NB4 (cell line): ENCODE measurements around the gene ZNF175.
A peak's percentile ranks its signal among the peaks of the same experiment; 100 is the strongest.

Source experiments
- DNase-seq: peaks from one replicate; pipeline ENCODE4 v3.0.0; 2010; ENCODE audit warnings: low read depth
- H3K4me3 ChIP-seq: one replicate; pipeline ENCODE4 v1.5.1; 2011; ENCODE audit warnings: mild to moderate bottlenecking, low read depth, low read length, moderate library complexity
- MYC ChIP-seq: IDR thresholded peaks from 2 replicates; pipeline ENCODE4 v1.6.1; 2011; ENCODE audit warnings: low read depth, low read length
- POLR2A ChIP-seq: IDR thresholded peaks from 2 replicates; pipeline ENCODE4 v1.6.1; 2011; ENCODE audit warnings: mild to moderate bottlenecking; ENCODE audit not compliant: insufficient read length; ENCODE audit errors: extremely low read depth
- TF ChIP-seq, protein P1 (sequence below): IDR thresholded peaks from 2 replicates; pipeline ENCODE4 v1.6.1; 2011; ENCODE audit warnings: low read depth, low read length
- TF ChIP-seq, protein P2 (sequence below): IDR thresholded peaks from one replicate; pipeline ENCODE4 v1.5.1; 2012; ENCODE audit warnings: low read depth, low read length

Gene ZNF175

DNA sequence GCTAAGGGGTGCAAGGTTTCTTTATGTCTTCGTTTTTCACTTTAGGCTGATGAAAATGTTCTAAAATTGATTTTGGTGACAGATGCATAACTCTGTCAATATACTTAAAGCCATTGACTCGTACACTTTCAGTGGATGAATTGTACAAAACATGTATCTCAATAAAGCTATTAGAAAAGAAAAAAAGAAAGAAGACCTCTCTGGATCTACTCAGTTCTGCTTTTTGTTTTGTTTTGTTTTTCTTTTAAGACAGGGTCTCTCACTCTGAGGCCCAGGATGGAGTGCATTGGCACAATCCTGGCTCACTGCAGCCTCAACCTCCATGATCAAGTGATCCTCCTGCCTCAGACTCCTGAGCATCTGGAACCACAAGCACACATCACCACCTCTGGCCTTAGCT is 55.6 kb downstream of the ZNF175 start:
- no peak for DNase-seq
- TF ChIP-seq POLR2A (no peak), MYC (no peak)
- TF ChIP-seq, protein P1, sequence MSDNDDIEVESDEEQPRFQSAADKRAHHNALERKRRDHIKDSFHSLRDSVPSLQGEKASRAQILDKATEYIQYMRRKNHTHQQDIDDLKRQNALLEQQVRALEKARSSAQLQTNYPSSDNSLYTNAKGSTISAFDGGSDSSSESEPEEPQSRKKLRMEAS: no peak
- TF ChIP-seq, protein P2, sequence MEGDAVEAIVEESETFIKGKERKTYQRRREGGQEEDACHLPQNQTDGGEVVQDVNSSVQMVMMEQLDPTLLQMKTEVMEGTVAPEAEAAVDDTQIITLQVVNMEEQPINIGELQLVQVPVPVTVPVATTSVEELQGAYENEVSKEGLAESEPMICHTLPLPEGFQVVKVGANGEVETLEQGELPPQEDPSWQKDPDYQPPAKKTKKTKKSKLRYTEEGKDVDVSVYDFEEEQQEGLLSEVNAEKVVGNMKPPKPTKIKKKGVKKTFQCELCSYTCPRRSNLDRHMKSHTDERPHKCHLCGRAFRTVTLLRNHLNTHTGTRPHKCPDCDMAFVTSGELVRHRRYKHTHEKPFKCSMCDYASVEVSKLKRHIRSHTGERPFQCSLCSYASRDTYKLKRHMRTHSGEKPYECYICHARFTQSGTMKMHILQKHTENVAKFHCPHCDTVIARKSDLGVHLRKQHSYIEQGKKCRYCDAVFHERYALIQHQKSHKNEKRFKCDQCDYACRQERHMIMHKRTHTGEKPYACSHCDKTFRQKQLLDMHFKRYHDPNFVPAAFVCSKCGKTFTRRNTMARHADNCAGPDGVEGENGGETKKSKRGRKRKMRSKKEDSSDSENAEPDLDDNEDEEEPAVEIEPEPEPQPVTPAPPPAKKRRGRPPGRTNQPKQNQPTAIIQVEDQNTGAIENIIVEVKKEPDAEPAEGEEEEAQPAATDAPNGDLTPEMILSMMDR: no peak
- H3K4me3 ChIP-seq: peak overlapping the region; percentile 50

DNA sequence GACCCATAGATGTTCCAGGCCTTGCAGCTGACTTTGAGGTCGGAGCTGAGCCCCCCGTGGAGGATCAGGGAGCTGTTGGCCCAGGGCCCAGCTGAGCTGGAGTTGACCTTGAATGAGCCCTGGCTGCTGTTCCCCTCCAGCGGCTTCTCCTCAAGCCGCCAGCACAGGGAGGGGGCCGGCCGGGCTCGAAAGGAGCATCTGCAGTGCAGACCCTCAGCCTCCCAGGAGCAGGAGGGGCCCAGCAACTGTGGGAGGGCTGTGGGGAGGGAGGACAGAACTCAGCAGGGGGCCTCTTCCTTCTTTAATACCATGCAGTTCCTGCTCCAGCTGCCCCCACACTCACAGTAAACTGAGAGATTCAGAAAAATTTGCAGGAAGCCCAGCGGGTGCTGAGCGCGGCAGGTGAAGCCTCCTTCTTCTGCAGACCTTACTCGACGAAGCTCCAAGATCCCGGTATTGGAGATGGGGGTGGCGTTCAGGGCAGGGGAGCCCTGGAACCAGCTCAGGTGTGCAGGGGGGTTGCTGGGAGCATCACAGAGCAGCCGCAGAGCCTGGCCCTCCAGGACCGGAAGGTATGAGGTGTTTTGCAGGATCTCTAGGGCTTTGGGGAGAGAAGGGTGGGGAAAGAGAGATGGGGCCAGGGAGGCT is 56.5 kb downstream of the ZNF175 start:
- peak; percentile 86 for DNase-seq
- TF ChIP-seq, protein P1: no peak
- TF ChIP-seq, protein P2: no peak
- no peak for TF ChIP-seq MYC
- no peak for TF ChIP-seq POLR2A
- peak overlapping the region; percentile 50 for H3K4me3 ChIP-seq

DNA sequence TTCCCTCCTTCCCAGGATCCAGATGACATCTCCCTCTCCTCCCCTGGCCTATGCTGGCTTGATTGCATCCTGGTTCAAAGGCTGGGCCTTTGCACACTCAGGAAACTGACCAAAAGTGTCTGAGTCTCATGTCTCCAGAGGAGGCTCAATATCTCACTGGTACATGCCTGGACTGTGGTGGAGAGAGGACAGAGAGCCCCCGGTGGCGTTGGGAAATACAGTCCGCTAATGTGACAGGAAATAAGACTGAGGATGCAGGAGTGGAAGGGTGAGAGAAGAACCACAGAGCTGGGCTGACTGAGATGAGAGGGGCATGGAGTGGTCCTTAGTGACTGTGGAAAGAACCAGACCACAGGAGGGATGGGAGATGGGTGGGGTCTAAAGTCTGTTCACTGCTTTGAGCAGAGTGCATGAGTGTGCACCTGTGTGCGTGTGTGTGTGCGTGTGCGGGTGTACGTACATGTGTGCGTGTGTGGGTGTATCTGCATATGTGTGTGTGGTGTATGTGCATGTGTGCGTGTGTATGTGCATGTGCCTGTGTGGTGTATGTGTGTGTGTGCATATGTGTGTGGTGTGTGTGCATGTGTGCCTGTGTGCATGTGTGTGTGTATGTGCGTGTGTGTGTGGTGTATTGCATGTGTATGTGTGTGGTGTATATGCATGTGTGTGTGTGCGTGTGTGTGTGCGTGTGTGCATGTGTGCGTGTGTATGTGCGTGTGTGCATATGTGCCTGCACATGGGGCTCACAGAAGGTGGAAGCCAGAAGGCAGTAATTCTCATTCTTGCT is 57.3 kb downstream of the ZNF175 start:
- DNase-seq: peak; percentile 75
- H3K4me3 ChIP-seq: peak overlapping the region; percentile 50
- TF ChIP-seq, protein P2: peak; percentile 8
- TF ChIP-seq MYC: no peak

DNA sequence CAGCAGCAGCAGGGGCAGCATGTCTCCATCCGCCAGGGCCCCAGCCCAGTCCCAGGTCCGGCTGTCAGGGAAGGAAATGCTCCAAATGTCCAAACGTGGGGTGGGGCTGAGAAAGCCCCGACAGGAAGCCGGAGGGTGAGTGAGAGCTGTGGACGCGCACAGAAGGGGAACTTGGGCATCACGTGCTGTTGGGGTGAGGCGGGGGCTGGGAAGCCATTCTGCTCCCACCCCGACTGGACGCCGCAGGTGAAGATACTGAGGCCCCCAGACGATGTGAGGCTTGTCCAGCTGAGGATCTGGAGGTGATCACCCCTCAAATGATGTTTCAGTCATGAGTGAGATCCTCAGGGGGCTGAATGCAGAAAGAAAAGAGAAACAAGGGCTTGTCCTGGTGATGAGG is 59.2 kb downstream of the ZNF175 start, which contains the start of gene SIGLEC5:
Gene SIGLEC5, minus strand, starts transcription at position 87 of the 400 bp plus-strand sequence. Its CDS starts 66 bp downstream, at position 21.
- peak; percentile 52 for DNase-seq
- peak within 1 kb of the TSS; percentile 50 for H3K4me3 ChIP-seq

DNA sequence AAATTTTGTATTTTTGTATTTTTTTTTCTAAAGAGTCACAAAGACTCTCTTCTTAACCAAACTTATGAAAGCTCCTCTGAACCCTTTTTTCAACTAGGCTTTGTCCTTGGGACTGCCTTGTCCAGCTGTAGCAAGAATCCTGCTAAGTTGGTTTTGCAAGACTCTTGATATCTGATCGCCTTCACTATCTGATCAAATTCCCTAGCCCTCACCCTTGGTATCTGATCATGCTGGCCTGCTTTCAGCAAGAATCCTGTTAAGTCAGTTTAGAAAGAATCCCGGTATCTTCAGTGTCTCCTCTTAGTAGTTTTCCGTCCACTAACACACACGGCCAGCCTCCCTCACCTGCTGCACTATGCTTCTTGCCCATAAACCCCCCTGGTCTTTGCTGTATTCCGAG is 61.0 kb downstream of the ZNF175 start:
- H3K4me3 ChIP-seq: no peak overlapping the region
- DNase-seq: no peak
- TF ChIP-seq, protein P1: no peak
- TF ChIP-seq MYC (no peak), POLR2A (no peak)
- TF ChIP-seq, protein P2: no peak

DNA sequence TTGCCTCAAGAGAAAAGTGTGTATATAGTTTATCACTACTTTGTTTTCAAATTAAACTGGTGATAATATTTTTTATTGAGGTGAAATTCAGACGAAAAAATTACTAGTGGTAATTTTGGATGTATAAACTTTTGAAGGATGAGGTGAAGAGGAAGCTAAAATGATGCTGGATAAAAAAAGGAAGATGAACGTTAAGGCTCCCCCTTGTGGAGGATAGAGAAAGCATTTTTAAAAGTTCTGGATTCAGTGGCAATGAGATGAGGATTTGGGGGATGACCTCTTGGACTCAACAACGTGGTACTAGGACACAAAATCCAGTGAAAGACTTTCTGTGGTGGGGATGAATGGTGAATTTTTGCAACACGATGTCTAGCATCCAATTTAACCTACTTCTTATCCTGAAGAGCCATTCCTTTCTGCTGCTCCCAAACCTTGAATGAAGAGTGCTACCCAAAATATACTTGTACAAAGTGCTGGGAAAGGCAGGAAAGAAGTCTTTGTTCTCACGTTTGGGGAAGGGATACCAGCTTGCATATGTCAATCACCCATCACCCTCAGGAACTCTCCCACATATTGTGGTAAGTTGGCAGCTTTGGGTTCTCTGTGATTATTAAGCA is 66.4 kb downstream of the ZNF175 start:
- TF ChIP-seq, protein P2: peak; percentile 29
- TF ChIP-seq MYC: no peak
- peak; percentile 49 for DNase-seq
- H3K4me3 ChIP-seq: no peak overlapping the region
